Smooth muscle cell (in vitro differentiated cells): ENCODE measurements around the gene AOX1. TPM values are rescaled to one million over a fixed set of nuclear protein-coding genes. Genes with fewer than 3 reads are reported as not detected.

ENCODE experiments used
- DNase-seq: peaks from one replicate; lab custom pipeline; 2025; ENCODE audit not compliant: unreplicated experiment; lab: John Stamatoyannopoulos, UW
- H2AFZ ChIP-seq: fragments of 200-600 bp; sonication (generic); 2 replicates; pipeline ENCODE4 v1.6.0; 2016; ENCODE audit warnings: antibody characterized with exemption, low read depth, mild to moderate bottlenecking
- H3F3A ChIP-seq: fragments of 200-600 bp; sonication (generic); 2 replicates; pipeline ENCODE4 v1.6.0; 2017; ENCODE audit warnings: antibody characterized with exemption, low read depth
- H3K27ac ChIP-seq: fragments of 200-600 bp; sonication (generic); 2 replicates; pipeline ENCODE4 v1.5.1; 2016; ENCODE audit warnings: low read depth, mild to moderate bottlenecking
- H3K27me3 ChIP-seq: fragments of 200-600 bp; sonication (generic); 2 replicates; pipeline ENCODE4 v1.6.1; 2016; ENCODE audit warnings: low read depth, mild to moderate bottlenecking
- H3K36me3 ChIP-seq: fragments of 200-600 bp; sonication (generic); 2 replicates; pipeline ENCODE4 v1.5.1; 2016; ENCODE audit warnings: low read depth
- H3K4me1 ChIP-seq: fragments of 200-600 bp; sonication (generic); 2 replicates; pipeline ENCODE4 v1.5.1; 2016; ENCODE audit warnings: low read depth
- H3K4me2 ChIP-seq: fragments of 200-600 bp; sonication (generic); 2 replicates; pipeline ENCODE4 v1.6.0; 2016; ENCODE audit warnings: mild to moderate bottlenecking
- H3K4me3 ChIP-seq: fragments of 200-600 bp; sonication (generic); 2 replicates; pipeline ENCODE4 v1.5.1; 2016; ENCODE audit warnings: mild to moderate bottlenecking
- H3K79me2 ChIP-seq: fragments of 200-600 bp; sonication (generic); 2 replicates; pipeline ENCODE4 v1.6.0; 2016; ENCODE audit warnings: low read depth, mild to moderate bottlenecking
- H3K9ac ChIP-seq: fragments of 200-600 bp; sonication (generic); 2 replicates; pipeline ENCODE4 v1.6.0; 2016; ENCODE audit warnings: low read depth
- H3K9me3 ChIP-seq: fragments of 200-600 bp; sonication (generic); replicated peaks from 2 replicates; pipeline ENCODE4 v1.5.1; 2016; ENCODE audit warnings: low read depth
- H4K20me1 ChIP-seq: fragments of 200-600 bp; sonication (generic); 2 replicates; pipeline ENCODE4 v1.6.0; 2016; ENCODE audit warnings: low read depth
- WGBS: methylation state at CpG from one replicate; pipeline ENCODE4 v1.1.7; 2016; ENCODE audit warnings: low lambda C conversion rate; 5-methylcytosine and 5-hydroxymethylcytosine counted together
- polyA plus RNA-seq: library from polyadenylated mRNA; unstranded; fragments of >200 nt; fragmentation: Nextera tagmentation; extraction: Ambion mirVana; gene quantifications from 2 replicates; pipeline ENCODE4 v1.2.1, GENCODE V29; 2016
- total RNA-seq: library from RNA; depleted of rRNA; stranded (reverse); fragments of >200 nt; gene quantifications from 2 replicates; pipeline ENCODE4 v1.2.3, GENCODE V29; 2014
- TF ChIP-seq, protein P1 (sequence below): fragments of 200-600 bp; sonication (generic); IDR thresholded peaks from 2 replicates; pipeline ENCODE4 v1.5.1; 2017; ENCODE audit warnings: borderline replicate concordance, mild to moderate bottlenecking, antibody characterized with exemption; ENCODE audit not compliant: insufficient read depth, poor library complexity, severe bottlenecking

AOX1 gene
- total and polyA plus RNA-seq, 2 experiments from 2014 or later = 0.18 TPM; not detected in 1

DNA sequence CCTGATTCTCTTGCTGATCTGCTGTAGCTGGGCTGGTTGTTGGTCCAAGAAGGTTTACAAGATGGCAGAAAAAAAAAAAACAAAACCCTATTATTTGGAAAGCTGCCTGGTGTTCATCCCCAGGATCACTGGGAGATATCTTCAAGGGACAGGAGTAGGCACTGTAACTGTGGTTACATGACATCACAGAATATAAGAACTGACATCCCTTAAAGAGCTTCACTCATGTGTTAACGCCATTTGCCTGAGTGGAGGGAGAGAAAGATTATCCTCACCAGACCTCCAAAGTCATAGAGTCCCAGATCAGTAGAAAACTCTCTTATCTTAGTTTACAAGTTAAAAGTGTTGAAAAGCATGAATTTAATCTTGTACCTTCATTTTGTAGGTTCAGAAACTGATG is 130.6 kb downstream of the AOX1 start:
- Histone ChIP-seq H3K4me2 (no peak overlapping the region), H3K4me1 (peaks cover 6% of the 10 kb centered on the region), H3F3A (no peaks in the 10 kb centered on the region), H3K9ac (no peak overlapping the region), H3K79me2 (no peaks in the 10 kb centered on the region), H3K27ac (no peak overlapping the region), H2AFZ (peak overlapping the region; percentile 34), H3K36me3 (no peaks in the 10 kb centered on the region), H3K27me3 (peaks cover 18% of the 10 kb centered on the region), H3K9me3 (no peaks in the 10 kb centered on the region), H3K4me3 (no peak overlapping the region), H4K20me1 (no peaks in the 10 kb centered on the region)
- DNase-seq = no peak
- WGBS = 67% methylated on average over 1 of the region's 1 CpG
- TF ChIP-seq, protein P1, sequence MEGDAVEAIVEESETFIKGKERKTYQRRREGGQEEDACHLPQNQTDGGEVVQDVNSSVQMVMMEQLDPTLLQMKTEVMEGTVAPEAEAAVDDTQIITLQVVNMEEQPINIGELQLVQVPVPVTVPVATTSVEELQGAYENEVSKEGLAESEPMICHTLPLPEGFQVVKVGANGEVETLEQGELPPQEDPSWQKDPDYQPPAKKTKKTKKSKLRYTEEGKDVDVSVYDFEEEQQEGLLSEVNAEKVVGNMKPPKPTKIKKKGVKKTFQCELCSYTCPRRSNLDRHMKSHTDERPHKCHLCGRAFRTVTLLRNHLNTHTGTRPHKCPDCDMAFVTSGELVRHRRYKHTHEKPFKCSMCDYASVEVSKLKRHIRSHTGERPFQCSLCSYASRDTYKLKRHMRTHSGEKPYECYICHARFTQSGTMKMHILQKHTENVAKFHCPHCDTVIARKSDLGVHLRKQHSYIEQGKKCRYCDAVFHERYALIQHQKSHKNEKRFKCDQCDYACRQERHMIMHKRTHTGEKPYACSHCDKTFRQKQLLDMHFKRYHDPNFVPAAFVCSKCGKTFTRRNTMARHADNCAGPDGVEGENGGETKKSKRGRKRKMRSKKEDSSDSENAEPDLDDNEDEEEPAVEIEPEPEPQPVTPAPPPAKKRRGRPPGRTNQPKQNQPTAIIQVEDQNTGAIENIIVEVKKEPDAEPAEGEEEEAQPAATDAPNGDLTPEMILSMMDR = no peak

Other genes starting within 250 kb of the AOX1 start
- 10.9 and 22.5 TPM in 2 replicates for gene KCTD18, start 75.9 kb upstream of the AOX1 start, total RNA-seq
- 10.1 and 10.3 TPM in 2 replicates for gene KCTD18, start 75.9 kb upstream of the AOX1 start, polyA plus RNA-seq
- 7.5 and 9.6 TPM in 2 replicates for gene SGO2, start 59.8 kb upstream of the AOX1 start, total RNA-seq
- 7.1 and 8.7 TPM in 2 replicates for gene SGO2, start 59.8 kb upstream of the AOX1 start, polyA plus RNA-seq
- gene BZW1, start 225.9 kb downstream of the AOX1 start, total RNA-seq = 364 and 398 TPM in 2 replicates
- 203 and 212 TPM in 2 replicates for gene BZW1, start 225.9 kb downstream of the AOX1 start, polyA plus RNA-seq